NCI-H1436 (cell line): ENCODE data around the gene TOX2.

Source experiments
- DNase-seq: peaks from one replicate; lab custom pipeline; 2025; lab: John Stamatoyannopoulos, UW

Gene TOX2

DNA sequence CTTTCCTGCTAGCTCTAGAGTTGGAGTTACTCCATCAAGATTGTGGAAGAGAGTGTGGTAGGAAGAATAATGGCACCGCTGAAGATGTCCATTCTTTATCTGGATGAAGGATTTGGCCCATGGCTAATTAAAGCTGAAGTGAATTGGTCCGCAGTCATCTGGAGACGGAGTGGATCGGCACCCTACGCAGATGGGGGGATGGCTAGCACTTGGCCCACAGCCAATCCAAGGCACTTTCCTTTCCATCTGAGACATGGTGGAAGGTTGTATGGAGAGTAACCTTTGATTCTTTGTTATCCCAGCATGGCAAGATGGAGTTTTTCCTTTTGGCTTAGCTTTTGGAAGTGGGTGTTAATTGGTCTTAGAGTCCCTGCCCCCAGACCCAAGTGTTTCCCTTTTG, 184.0 kb downstream of the TOX2 start:
- no peak for DNase-seq

DNA sequence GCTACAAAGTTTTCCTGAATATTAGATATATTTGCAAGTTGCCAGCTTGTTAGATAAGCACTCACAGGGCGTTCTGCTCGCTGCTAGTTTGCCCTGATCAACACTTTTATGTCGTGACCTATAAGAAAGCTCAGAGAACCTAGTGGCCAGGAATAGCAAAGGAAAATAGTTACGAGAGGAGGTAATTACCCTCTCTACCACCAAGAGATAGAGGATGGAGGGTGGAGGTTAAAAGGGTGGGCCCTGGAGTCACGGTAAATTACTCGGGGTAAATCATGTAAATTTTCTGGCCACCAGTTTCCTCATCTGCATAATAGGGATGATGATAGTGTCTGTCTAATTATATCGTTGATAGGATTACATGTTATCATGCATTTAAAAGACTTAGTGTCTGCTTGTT, 185.2 kb downstream of the TOX2 start:
- no peak for DNase-seq

DNA sequence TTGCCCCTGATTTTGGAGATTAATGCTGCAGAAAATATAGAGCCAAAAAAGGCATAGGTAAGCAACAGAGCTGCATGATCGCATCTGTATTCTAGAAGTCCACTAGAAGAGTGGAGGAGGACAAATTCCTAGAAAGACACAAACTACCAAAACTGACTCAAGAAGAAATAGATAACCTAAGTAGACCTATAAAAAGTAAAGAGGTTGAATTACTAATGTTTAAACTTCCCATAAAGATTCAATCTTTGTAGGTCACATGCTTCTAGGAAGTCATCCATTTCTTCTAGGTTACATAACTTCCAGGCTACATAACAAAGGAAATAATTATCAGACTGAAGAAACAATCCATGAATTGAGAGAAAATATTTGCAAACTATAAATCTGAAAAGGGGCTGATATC, 187.9 kb downstream of the TOX2 start:
- no peak for DNase-seq

DNA sequence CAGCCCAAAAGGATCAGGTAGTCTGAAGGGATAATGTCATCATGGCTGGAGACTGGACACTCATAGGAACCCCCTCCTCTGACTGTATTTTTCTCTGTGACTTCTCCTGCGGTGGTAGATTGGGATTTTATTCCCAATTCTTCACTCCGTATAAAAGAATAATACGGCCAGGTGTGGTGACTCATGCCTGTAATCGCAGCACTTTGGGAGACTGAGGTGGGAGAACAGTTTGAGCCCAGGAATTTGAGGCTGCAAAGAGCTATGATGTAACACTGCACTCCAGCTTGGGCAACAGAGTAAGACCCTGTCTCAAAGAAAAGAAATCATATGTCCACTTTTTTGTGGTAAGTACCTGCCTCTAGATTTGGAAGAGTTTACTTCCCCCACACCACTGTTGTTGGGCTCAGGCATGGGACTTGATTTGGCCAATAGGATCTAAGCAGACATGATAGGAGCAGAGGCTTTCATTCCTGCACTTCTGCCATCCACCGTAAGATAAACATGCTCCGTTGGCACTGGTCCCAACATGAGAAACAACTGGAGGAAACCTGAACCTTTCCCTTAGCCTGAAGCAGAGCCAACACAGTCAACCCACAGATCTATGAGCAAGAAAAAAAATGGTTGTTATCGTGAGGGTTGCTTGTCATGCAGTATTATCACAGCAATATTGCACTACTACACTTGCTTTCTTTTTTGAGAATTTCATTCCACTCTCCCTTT, 190.3 kb downstream of the TOX2 start:
- DNase-seq: no peak

DNA sequence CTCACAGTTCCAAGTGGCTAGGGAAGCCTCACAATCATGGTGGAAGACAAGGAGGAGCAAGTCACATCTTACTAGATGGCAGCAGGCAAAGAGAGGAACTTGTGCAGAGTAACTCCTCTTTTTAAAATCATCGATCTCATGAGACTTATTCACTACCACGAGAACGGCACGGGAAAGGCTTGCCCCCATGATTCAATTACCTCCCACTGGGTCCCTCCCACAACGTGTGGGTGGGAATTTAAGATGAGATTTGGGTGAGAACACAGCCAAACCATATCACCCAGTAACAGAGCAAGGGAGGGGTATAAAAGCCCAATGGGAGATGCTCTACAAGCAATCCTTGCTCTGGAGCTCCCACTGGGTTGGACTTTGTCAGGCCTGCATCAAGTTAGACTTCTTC, 192.0 kb downstream of the TOX2 start:
- DNase-seq: no peak

DNA sequence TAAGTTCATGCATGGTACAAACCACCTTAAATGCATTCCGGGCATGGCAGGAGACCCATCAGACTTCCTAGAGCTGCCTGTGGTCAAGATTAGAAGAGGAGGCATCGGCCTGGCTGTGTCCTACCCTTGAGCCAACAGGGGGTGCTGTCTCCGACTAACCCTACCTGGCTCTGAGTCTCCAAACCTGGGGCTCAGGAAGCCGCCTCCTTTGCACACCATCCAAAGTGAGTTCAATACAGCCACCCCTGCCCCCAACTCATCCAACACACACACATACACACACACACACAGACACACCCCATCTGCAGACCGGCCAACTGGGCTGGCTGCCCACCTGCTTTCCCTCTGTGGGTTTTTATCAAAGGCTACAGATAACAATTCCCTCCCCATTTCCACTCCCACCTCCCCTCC, 195.3 kb downstream of the TOX2 start:
- no peak for DNase-seq

DNA sequence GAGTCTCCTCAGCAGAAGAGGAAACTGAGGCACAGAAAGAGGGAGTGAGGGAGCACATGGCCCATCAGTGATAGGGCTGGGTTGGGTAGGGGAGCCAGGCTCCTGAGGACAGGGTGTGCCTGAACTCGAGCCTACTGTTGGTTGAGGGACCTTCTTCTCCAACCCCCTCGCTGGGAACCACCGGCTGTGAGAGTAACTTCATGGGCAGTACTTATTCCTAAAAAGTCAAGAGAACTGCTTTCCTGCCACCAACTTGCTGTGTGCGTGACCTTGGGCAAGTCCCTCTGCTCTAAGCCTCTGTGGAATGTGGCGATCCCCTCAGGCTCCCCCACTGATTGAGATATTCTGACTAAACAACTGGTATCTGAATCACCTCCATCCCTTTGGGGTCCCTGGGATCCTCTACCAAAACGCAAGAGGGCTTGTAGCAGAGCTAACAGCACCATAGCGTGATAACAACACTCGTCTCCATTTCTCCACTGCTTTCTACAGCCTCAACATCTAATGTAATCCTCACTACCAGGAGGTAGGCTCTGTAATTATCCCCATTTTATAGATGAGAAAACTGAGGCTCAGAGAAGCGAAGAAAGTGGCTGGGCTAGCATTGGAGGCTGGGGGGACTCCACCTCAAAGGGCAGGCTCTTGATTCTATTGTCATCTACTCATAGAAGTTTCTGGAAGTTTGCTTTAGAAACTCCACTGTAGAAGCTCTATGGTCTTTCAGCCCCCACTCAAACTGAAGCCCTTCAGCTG, 196.3 kb downstream of the TOX2 start:
- no peak for DNase-seq

DNA sequence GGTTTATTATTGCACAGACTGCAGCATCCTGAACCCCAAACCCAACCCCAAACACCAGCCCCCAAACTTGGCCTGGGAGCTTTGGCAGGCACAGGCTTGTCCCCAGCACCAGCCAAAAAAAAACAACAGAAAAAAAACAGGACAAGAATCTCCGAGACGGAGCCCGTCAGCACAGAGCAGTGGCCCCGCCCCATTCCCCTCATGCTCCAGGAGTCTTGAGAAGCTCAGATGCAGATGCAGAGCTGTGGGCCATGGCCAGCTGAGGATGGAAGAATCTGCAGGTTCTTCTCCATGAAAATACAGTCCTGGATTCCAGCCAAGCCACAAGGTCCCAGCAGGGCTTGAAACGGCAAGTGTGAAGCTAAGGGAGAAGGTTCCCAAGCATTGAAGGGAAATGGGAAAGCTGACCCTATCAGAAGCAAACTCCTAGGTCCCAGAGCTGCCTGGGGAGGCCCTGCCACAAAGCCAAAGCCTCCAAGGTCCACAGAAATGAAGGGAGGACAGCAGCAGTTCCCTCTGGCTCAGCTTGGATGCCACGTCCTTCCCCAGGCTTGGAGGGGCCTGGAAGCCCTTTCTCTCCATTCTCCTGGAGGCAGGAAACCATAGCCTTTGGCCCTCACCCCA, 197.2 kb downstream of the TOX2 start:
- DNase-seq: no peak

DNA sequence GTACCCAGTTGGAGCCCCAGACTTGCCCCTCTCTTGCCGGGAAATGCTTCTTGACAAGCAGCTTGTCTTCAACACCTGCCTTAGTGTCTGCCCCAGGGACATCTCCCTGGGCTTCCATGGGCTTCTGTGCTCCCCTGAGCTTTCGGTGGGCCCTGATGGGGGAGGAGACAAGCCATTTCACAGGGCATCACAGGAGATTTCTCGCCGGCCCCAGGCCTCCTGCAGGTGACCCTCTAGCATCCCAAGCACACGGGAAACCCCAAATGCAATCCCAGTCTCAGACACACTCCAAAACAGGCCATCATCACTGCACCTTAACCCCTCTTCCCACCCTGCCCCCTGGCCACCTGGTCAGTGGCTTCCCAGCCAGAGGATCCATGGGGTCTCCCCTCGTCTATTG, 197.8 kb downstream of the TOX2 start:
- no peak for DNase-seq

DNA sequence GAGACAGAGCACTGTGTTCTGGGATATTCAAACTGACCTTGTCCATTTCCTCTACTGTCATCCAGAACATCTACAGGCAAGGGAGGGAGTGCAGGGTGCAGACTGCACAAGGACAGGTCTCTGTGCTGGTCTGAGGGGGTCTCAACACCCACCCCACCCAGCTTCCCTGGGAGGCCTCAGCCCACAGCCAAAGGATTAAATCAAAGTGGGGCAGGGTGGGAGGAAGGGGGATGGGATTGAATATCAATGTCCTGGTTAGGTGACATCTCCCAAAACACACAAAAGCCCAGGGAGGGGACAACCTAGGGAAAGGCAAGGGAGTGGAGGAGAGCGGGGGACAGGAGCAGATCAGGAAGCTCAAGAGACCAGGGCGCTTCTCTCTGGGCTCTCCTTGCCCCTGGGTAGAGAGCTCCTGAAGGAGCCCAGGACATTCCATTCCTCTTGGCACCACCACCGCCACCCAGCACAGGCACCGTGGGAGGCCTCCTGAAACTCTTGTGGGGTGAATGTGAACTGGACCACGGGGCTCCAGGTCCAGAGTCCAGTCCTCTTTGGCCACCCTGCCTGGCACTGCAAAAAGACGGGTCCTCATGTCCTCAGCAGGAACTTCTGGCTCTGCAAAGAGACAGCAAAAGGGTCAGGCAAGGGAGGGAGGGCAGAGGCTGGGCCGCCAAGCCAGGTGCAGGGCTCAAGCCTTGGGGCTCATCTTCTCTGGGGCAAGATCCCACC, 198.4 kb downstream of the TOX2 start:
- no peak for DNase-seq

DNA sequence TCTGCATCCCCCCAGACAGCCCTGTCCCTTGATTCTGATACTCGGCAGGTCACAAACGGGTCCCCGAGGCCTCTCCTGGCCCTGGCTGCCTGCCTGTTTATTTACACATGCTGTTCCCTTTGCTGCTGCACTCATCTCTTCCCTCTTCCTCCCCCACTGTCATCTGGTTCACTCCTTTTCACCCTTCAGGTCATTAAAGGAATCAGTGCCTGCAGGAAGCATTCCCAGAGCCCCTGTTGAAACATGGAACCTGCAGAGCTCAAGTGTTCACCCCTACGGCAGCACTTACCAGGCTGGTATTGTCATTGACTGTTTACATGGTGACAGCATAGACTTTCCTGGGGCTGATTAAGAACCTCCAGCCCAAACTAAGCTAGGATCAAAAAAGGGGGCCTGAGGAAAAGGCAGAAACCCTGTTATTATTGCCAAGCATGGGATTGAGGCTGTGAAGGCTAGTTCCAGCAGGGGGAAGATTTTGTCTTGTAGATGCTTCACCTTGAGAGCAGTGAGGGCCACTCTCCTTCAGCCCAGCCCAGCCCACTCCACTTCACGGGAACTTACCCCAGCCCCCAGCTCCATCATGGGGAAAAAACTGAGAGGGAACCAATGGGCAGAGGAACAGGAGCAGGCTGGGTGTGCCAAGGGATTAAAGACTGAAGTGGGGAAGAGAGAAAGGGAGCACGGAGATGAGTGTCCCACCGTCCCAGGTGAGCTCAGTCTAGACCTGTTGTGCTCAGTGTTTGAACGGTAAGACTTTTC, 199.1 kb downstream of the TOX2 start:
- no peak for DNase-seq

DNA sequence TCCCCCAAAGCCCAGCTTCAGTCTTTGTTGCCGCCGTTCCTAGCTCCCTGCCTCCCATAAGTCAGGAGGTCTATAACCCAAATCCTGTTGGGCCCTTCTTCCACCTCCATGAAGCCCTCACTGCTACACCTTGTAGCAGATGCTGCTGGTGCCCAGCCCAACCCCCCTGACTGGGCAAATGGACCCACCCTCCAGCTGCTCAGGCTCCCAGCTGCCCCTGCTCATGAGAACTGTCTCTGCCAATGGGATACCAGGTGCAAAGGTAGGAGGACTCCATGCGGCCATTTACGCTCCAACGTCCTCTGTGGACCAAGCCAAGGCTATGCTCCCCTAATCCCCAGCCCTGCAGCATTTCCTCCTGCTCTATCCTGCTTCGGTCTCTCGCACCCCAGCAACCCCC, 200.5 kb downstream of the TOX2 start:
- DNase-seq: no peak

DNA sequence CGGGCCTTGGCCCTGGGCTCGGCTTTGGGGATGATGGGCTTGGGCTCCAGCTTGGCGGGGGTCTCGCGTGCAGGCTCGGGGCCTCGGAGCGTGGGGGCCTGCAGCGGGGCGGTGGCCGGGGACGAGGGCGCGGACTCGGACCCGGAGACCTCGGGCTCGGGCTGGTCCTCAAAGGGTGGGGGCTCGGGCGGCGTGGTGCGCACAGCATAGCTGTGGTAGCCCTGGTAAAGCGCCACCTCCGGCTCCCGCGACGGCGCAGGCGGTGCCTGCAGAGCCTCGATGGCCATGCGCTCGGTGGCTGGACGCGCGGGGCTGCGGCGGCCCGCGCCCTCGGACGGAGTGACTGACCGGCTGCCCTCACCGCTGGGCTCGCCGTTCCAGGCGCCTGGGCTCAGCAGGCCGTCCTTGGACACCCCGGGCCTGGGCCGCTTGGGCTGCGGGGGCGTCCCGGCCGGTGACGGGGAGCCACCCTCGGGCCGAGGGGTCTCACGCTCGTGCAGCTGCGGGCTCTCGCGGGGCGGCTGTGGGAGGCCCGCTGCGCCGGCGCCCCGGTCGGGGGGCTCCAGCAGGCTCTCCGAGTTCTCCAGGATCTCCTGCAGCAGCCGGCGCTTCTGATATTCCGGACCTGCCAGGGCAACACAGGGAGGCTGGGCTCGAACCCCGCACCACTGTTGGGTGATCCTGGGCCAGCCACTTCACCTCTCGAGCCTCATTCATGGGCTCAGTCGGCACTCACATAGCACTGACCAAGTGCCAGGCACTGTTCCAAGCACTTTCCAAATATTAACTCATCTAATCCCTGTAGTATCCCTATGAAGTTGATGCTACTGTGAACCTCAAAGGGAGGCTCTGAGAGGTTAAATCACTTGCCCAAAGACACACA, 201.4 kb downstream of the TOX2 start:
- DNase-seq: no peak

DNA sequence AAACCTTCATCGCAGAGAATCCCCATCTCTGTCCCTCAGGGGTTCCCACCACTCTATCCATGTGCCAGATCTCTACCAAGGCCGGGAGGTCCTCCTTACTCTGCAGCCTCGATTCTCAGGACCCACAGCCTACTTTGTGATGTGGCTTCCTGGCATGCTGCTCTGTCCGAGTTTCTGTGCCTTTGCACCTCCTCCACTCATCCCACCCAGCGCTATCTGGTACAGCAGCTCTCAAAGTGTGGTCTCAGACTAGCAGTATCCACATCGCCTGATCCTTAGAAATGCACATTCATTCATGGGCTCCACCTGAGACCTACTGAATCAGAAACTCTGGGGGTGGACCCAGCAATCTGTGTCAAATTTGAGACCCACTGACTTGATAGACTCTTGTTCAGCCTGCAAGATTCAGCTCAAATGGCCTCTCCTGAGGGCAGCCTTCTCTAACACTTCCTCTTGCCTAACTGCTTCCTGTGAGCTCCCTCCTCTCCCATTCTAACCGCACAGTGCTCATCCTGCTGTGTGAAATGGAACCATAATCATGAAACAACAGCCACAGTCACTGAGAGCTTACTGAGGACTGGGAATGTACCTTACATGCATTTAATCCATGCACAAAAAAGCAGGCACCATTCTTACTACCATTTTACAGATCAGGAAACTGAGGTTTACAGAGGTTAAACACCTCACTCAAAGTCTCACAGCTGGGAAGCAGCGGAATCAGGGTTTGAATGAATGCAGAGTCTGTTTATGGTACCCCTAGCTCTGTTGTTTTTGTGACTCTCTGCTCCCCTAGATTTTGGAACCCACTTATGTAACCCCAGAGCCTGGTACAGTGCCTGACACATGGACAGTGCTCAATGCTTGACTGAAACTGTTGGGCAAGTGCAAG, 202.9 kb downstream of the TOX2 start:
- DNase-seq: no peak

DNA sequence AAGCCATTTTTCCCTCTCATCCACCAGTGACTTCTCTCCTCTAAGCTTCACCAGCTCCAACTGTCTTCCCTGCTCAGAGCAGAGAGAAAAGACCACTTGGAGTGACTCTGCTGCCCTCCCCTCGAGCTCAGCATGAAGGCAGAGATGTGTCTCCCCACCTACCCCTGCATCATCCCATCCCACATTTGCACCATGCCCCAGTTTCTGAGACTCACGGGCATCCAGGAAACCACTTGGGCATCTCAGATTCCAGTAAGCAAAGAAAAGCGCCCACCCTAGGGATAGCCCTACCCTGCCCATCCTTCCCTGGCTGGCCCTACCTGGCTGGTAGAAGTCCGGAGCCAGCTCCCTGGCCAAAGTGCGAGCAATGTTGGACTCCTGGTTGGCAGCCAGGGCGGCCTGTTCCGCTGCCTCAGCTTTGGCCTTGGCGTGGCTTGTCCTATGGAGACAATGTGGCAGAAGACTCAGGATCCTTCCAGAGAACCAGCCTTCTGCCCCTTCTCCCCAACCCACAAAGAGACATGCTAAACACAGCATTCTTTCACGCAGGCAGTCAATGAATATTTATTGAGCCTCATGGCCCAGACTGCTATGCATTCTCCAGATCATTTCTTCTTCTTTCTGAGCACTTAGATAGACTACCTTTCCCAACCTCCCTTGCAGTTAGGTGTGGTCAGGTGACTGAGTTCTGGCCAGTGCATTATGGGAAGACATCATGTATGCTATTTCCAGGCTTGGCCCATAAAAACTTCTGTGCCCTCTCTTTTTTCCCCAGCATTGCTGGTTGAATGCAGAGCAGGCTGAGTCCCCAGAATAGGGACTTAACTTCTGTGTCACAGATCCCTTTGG, 203.8 kb downstream of the TOX2 start:
- no peak for DNase-seq
